Astrocyte (in vitro differentiated cells and primary cell): Measurements from ENCODE around the gene CCDC102A. TPM values are rescaled to one million over a fixed set of nuclear protein-coding genes. Genes with fewer than 3 reads are reported as not detected.

Experiments
- DNase-seq: peaks from one replicate; pipeline ENCODE4 v3.0.0-alpha.2; 2010; ENCODE audit warnings: low read depth
- FAIRE-seq: peaks from 2 replicates; lab custom pipeline; 2011; peaks lifted over from hg19 to GRCh38; lab: Jason Lieb, UNC
- H2AFZ ChIP-seq: 2 replicates; pipeline ENCODE4 v1.6.0; 2012; ENCODE audit warnings: low read depth, low read length, inconsistent platforms
- H3K27ac ChIP-seq: 2 replicates; pipeline ENCODE4 v1.5.1; 2011; ENCODE audit warnings: low read depth, low read length, inconsistent platforms
- H3K27me3 ChIP-seq: 2 replicates; pipeline ENCODE4 v1.6.0; 2011; ENCODE audit warnings: low read length, inconsistent platforms; ENCODE audit not compliant: insufficient read depth
- H3K36me3 ChIP-seq: 2 replicates; pipeline ENCODE4 v1.5.1; 2011; ENCODE audit warnings: low read length, inconsistent platforms; ENCODE audit not compliant: insufficient read depth
- H3K4me1 ChIP-seq: 2 replicates; pipeline ENCODE4 v1.5.1; 2011; ENCODE audit warnings: low read length, inconsistent platforms; ENCODE audit not compliant: insufficient read depth
- H3K4me2 ChIP-seq: 2 replicates; pipeline ENCODE4 v1.6.0; 2012; ENCODE audit warnings: low read length, inconsistent platforms
- H3K4me3 ChIP-seq: 2 replicates; pipeline ENCODE4 v1.5.1; 2011; ENCODE audit warnings: low read depth, mild to moderate bottlenecking, low read length, inconsistent platforms; ENCODE audit not compliant: insufficient read depth
- H3K79me2 ChIP-seq: 2 replicates; pipeline ENCODE4 v1.6.0; 2012; ENCODE audit warnings: mild to moderate bottlenecking, low read length, inconsistent platforms; ENCODE audit not compliant: insufficient read depth
- H3K9ac ChIP-seq: 2 replicates; pipeline ENCODE4 v1.6.0; 2012; ENCODE audit warnings: mild to moderate bottlenecking, low read length, inconsistent platforms
- H3K9me3 ChIP-seq: 2 replicates; pipeline ENCODE4 v1.5.1; 2012; ENCODE audit warnings: low read depth, mild to moderate bottlenecking, low read length, inconsistent platforms; ENCODE audit not compliant: insufficient read depth
- H4K20me1 ChIP-seq: 2 replicates; pipeline ENCODE4 v1.6.0; 2012; ENCODE audit warnings: low read length, inconsistent platforms; ENCODE audit not compliant: insufficient read depth
- H3K27ac Mint-ChIP-seq: one replicate; pipeline ENCODE4 v1.8.0; 2021; ENCODE audit warnings: mild to moderate bottlenecking, mixed read lengths; ENCODE audit not compliant: unreplicated experiment
- H3K27me3 Mint-ChIP-seq: one replicate; pipeline ENCODE4 v1.8.0; 2021; ENCODE audit warnings: low read depth, mixed read lengths; ENCODE audit not compliant: unreplicated experiment
- H3K36me3 Mint-ChIP-seq: one replicate; pipeline ENCODE4 v1.8.0; 2021; ENCODE audit warnings: low read depth, mixed read lengths; ENCODE audit not compliant: unreplicated experiment
- H3K4me1 Mint-ChIP-seq: one replicate; pipeline ENCODE4 v1.8.0; 2021; ENCODE audit warnings: low read depth, mixed read lengths; ENCODE audit not compliant: unreplicated experiment
- H3K4me3 Mint-ChIP-seq: one replicate; pipeline ENCODE4 v1.8.0; 2021; ENCODE audit warnings: mild to moderate bottlenecking, moderate library complexity, mixed read lengths; ENCODE audit not compliant: unreplicated experiment
- H3K9me3 Mint-ChIP-seq: one replicate; pipeline ENCODE4 v1.8.0; 2021; ENCODE audit warnings: mild to moderate bottlenecking, mixed read lengths; ENCODE audit not compliant: unreplicated experiment
- CTCF ChIP-seq: IDR thresholded peaks from 2 replicates; pipeline ENCODE4 v1.5.1; 2011; ENCODE audit warnings: low read depth, mild to moderate bottlenecking, inconsistent platforms, low read length, moderate library complexity; ENCODE audit not compliant: insufficient read depth
- EZH2 ChIP-seq: IDR thresholded peaks from 2 replicates; pipeline ENCODE4 v1.6.1; 2012; ENCODE audit warnings: mild to moderate bottlenecking, low read length, inconsistent platforms; ENCODE audit not compliant: insufficient read depth
- total RNA-seq: library from RNA; stranded (reverse); gene quantifications from 2 replicates; pipeline ENCODE4 v1.2.1, GENCODE V29; 2021

Gene CCDC102A
- total RNA-seq, 1 donor from 2014 or later: 8.8 TPM

- H3K4me1 ChIP-seq: no peaks in the 10 kb centered on the region
- no peak overlapping the region for H2AFZ ChIP-seq
- H3K9me3 ChIP-seq: no peaks in the 10 kb centered on the region
- no peak for FAIRE-seq
- Mint-ChIP-seq H3K36me3 (peaks cover 17% of the 10 kb centered on the region), H3K4me3 (no peak overlapping the region), H3K27me3 (no peaks in the 10 kb centered on the region), H3K27ac (no peak overlapping the region), H3K9me3 (no peaks in the 10 kb centered on the region), H3K4me1 (peaks cover 4% of the 10 kb centered on the region)
- TF ChIP-seq CTCF: no peak
- no peak for TF ChIP-seq EZH2
- H3K9ac ChIP-seq: no peak overlapping the region
- H3K4me3 ChIP-seq: no peak overlapping the region
- peaks cover 54% of the 10 kb centered on the region for H4K20me1 ChIP-seq
- H3K27me3 ChIP-seq: no peaks in the 10 kb centered on the region
- DNase-seq: no peak
- no peak overlapping the region for H3K27ac ChIP-seq
- H3K4me2 ChIP-seq: no peak overlapping the region
- peaks cover 43% of the 10 kb centered on the region for H3K36me3 ChIP-seq
- no peaks in the 10 kb centered on the region for H3K79me2 ChIP-seq
Observed at GRCh38 chr16:57471852-57472664, 64.3 kb downstream of the CCDC102A start.

DNA sequence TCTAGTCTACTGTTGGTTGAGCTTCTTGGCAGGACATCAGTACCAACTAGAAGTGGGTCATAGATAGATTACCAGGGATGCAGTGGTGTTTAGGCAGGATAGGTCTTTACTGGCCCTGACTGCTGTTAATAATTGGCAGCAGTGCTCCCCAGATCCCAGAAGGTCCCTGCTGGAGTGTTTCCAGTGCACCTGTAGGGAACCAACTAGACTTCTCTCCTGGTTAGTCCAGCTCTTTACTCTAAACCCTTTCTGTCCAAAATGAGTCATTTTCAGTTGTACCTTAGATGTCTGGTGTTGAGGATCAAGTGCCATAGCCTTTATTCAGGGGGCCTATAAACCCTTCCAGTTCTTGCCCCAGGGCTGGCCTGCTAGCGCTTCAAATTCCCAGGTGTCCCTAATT, 65.2 kb downstream of the CCDC102A start:
- Mint-ChIP-seq H3K27ac (no peak overlapping the region), H3K27me3 (no peaks in the 10 kb centered on the region), H3K4me1 (peaks cover 4% of the 10 kb centered on the region), H3K36me3 (peaks cover 17% of the 10 kb centered on the region), H3K9me3 (no peaks in the 10 kb centered on the region), H3K4me3 (no peak overlapping the region)
- Histone ChIP-seq H3K4me1 (no peaks in the 10 kb centered on the region), H3K27me3 (no peaks in the 10 kb centered on the region), H4K20me1 (peaks cover 49% of the 10 kb centered on the region), H3K4me2 (no peak overlapping the region), H3K36me3 (peaks cover 49% of the 10 kb centered on the region), H2AFZ (no peak overlapping the region), H3K9me3 (no peaks in the 10 kb centered on the region), H3K27ac (no peak overlapping the region), H3K4me3 (no peak overlapping the region), H3K9ac (no peak overlapping the region), H3K79me2 (no peaks in the 10 kb centered on the region)
- DNase-seq: no peak
- TF ChIP-seq CTCF (no peak), EZH2 (no peak)
- FAIRE-seq: no peak

GRCh38 chr16:57470711-57471110, 65.7 kb downstream of the CCDC102A start:
- Histone ChIP-seq H3K4me2 (no peak overlapping the region), H2AFZ (no peak overlapping the region), H3K9ac (no peak overlapping the region), H3K9me3 (no peaks in the 10 kb centered on the region), H3K27me3 (no peaks in the 10 kb centered on the region), H3K79me2 (peaks cover 3% of the 10 kb centered on the region), H3K4me3 (no peak overlapping the region), H3K4me1 (no peaks in the 10 kb centered on the region), H3K36me3 (peaks cover 52% of the 10 kb centered on the region), H4K20me1 (peaks cover 51% of the 10 kb centered on the region), H3K27ac (no peak overlapping the region)
- no peak overlapping the region for H3K4me3 Mint-ChIP-seq
- no peaks in the 10 kb centered on the region for H3K27me3 Mint-ChIP-seq
- H3K27ac Mint-ChIP-seq: no peak overlapping the region
- FAIRE-seq: no peak
- peaks cover 4% of the 10 kb centered on the region for H3K4me1 Mint-ChIP-seq
- TF ChIP-seq CTCF (no peak), EZH2 (no peak)
- H3K9me3 Mint-ChIP-seq: no peaks in the 10 kb centered on the region
- no peak for DNase-seq
- peaks cover 20% of the 10 kb centered on the region for H3K36me3 Mint-ChIP-seq
